G401 (cell line): ENCODE results near the gene RBM39. TPM values are rescaled to one million over a fixed set of nuclear protein-coding genes. Genes with fewer than 3 reads are reported as not detected.
A peak's percentile ranks its signal among the peaks of the same experiment; 100 is the strongest.
"Not testable (repeated sequence)": the region's sequence is repeated elsewhere in the genome, so short reads cannot be mapped to it uniquely, and the experiment has no call there.

Experiments used
- DNase-seq: peaks from one replicate; pipeline ENCODE4 v3.0.0-alpha.2; 2015; ENCODE audit warnings: low spot score
- in situ Hi-C: cut with HindIII; loops from 2 replicates; pipeline ENCODE4 v1.10.0; 2016; ENCODE audit warnings: low sequenced_read_pairs, mixed read lengths
- total RNA-seq: library from RNA; depleted of rRNA; stranded (reverse); fragments of >200 nt; shearing (Covaris generic); gene quantifications from 2 replicates; pipeline ENCODE4 v1.2.3, GENCODE V29; 2014

Gene RBM39
- total RNA-seq, 1 experiment from 2014 or later = 324 TPM

DNA sequence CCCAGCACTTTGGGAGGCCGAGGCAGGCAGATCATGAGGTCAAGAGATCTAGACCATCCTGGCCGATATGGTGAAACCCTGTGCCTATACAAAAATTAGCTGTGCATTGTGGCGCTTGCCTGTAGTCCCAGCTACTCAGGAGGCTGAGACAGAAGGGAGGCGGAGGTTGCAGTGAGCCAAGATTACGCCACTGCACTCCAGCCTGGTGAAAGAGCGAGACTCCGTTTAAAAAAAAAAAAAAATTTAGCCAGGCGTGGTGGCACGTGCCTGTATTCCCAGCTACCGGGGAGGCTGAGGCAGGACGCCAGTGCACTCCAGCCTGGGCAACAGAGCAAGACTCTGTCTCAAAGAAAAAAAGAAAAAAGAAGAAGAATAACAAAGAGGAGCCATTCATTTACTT is 19.5 kb upstream of the RBM39 start:
- in situ Hi-C loops, DNase-seq: not testable (repeated sequence)

- in situ Hi-C loops = no loop called here
- no peak for DNase-seq
Measured at GRCh38 chr20:35757098-35757705, 15.1 kb upstream of the RBM39 start.

- DNase-seq = no peak
- in situ Hi-C loops = no loop called here
Measured at GRCh38 chr20:35756404-35756803, 14.3 kb upstream of the RBM39 start.

DNA sequence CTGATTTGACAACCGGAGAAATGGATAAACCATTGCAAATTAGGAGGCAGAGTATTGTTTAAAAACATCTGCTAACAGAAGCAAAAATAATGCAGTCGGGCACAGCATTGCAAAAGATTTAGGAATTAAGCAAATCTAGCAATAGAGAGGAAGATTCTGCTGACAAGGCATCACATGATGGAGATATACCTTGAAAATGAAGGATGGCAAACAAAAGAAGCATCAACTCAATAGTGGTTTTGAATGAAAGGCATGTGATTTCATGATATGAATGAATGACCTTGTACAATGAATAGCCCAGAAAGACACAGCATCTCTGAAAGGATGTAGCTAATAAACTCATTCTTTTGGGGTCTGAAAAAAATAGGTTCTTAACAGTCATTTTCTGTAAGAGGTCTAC is 8.6 kb upstream of the RBM39 start:
- in situ Hi-C loops = no loop called here
- no peak for DNase-seq

DNA sequence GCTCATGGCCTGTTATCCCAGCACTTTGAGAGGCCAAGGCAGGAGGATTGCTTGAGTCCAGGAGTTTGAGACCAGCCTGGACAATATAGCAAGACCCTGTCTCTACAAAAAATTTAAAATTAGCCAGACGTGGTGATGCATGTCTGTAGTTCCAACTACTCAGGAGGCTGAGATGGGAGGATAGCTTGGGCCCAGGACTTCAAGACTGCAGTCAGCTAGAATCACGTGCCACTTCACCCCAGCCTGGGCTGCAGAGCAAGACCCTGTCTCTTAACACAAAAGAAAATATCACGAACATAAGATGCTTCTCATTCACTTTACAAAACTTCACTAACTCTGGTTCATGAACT is 2.4 kb upstream of the RBM39 start:
- in situ Hi-C loops, DNase-seq: not testable (repeated sequence)

DNA sequence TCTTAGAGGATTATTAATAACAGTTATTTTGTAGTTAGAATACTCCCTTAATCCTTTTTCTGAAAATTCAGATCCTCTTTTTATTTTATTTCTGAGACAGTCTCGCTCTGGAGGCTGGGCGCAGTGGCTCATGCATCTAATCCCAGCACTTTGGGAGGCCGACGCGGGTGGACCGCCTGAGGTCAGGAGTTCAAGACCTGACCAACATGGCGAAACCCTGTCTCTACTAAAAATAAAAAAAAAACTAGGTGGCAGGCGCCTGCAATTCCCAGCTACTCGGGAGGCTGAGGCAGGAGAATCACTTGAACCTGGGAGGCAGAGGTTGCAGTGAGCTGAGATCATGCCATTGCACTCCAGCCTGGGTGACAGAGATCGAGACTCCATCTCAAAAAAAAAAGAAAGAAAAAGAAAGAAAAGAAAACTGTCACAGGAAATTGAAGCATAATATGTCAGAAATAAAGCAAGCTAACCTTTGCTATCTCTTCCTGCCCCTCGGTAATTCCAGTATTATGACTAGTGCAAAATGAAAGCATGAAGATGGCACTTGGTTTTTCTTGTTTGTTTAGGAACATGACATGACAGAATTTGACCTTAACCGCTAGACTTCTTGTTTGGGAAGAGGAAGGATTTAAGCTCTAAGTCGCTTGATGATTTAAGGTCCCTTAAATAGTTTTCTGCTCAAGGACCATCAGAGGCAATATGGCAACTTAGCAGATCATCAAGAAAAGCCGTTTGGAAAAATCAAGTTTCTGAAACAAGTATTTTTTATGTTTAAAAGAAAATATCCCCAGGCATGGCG is 1.8 kb upstream of the RBM39 start:
- no peak for DNase-seq
- in situ Hi-C loops = no loop called here

GRCh38 chr20:35742741-35743523 is 872 bp upstream of the RBM39 start:
- in situ Hi-C loops = no loop called here
- peak; percentile 57 for DNase-seq

DNA sequence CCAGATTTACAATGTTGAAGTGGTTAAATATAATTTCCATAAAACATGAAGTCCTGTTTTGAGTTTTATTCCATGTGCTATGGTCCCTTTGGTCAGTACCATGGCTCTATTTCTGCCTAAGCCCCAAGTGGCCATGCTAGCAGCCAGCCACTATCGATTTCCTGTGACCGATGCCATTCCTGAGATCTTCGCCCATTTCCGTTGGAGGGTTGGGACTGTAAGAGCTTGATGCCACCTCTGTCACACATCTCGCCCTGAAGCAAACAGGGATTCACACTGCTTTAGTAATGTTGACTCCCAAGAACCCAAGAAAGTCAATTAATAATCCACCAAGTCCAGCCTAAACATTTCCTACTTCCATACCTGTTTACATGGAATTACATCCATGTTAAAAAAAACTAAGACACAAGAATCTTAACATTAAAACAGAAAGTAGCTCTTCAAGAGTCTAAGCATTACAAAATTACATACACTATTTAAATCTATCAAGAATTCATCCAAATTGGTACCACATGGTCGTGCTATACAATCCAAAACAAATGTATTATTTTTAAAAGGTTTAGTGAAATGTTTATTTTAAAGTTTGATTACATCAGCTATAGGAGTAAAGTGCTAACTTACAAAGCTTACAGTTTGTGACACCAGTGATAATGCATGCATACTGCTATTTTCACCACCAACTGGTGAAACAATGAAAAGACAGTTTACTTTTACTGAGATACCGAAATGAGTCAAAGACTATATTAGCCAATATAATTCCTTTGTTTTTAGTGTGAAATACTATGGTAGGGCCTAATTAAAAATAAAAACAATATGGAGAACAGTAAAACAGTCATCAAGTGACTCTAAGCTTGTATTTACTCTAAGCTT is 2.5 kb downstream of the RBM39 start:
- no peak for DNase-seq
- in situ Hi-C loops = no loop called here

DNA sequence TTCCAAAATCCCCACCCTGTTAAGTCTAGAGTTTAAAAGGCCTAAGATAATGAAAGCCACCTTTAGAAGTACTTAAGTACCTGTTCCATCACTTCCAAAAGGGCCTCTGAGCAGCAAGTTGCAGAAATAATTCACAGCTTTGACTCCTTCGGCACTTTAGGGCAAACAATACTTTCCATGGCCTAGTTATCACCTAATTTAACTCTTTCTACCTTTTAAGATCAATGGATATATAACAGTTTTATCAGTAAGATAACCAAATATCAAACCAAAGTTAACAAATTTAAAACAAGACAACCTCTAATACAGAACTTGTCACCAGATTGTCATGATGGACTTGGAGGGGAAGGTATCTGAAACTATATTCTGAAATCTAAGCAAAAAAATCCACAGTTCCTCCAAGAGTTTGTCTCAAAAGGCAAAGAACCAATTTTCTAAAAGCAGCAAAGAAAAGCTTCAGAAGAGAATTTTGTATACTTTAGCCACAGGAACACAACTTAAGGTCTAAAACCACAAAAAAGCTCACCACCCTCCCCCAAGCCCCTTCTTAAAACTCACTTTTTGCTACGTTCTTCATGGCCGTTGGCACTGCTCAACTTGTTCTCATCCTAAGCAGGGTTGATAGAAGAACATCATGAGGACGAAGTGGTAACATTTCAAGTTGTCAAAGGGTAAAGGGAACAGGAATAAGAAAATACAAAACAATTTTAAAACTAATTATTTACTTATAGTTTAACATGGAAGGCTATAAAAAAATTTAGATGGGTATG is 3.5 kb downstream of the RBM39 start:
- DNase-seq = no peak
- in situ Hi-C loops = no loop called here

- in situ Hi-C loops = no loop called here
- DNase-seq = no peak
Measured at GRCh38 chr20:35737865-35738333, 4.2 kb downstream of the RBM39 start.

GRCh38 chr20:35735826-35736470 is 6.1 kb downstream of the RBM39 start:
- in situ Hi-C loops = no loop called here

GRCh38 chr20:35734777-35735649 is 7.0 kb downstream of the RBM39 start:
- in situ Hi-C loops = no loop called here
- DNase-seq = no peak

More at GRCh38 chr20:35735826-35736470, 6.1 kb downstream of the RBM39 start:
- no peak for DNase-seq

- in situ Hi-C loops = no loop called here
- DNase-seq = no peak
Measured at GRCh38 chr20:35734374-35734773, 7.7 kb downstream of the RBM39 start.

DNA sequence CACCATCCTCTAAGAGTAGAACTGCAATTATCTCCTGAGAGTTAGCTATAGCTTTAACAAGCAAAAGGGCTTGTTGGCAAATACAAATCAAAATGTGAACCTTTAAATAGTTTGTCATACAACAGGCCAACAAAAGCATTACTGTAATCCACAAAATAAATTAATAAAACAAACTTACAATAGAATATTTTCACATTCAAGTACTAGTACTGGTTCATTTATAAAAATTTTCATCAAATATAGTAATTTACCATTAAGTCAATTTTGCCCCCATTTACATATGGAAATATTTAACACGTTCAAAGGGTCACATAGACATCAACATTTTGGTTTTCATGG is 9.4 kb downstream of the RBM39 start:
- no peak for DNase-seq
- in situ Hi-C loops = no loop called here

DNA sequence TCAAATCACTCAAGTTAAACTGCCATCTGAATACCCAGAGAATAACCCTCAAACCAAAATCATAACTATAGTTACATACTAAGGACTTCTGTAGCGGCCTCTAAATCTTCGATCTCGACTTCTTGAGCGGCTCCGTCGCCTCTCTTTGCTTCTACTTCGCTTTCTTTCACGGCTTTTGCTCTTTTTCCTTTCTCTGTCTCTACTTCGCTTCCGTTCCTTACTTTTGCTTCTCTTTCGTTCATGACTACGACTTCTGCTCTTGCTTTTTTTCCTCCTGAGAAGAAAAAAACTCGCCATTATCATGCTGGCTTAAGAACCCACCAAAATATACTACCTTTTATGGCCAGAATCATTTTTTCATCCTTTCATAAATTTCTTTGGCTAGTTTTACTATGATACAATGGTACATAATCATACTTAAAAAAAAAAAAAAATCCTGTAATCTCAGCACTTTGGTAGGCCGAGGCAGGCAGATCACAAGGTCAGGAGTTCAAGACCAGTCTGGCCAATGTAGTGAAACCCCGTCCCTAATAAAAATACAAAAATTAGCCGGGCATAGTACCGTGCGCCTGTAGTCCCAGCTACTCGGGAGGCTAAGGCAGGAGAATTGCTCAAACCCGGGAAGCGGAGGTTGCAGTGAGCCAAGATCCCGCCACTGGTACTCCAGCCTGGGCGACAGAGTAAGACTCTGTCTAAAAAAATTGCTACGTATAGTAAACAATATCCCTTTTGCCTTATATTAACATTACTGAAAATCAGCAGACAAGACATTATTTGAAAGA is 10.0 kb downstream of the RBM39 start:
- no peak for DNase-seq
- in situ Hi-C loops = no loop called here

DNA sequence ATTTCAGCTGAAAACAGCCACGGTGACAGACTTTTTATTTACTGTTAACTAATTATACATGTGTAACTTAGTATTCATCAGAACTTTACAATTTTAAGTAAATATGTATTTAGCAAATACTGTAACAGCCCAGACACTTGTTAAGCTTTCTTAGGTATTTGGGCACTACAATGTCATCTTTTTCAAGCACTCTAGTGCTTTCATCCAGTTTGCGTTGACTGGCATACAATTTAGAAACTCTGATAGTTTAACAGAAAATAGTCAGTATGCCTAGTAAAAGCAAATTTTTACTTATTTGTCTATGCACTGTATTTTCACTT is 10.6 kb downstream of the RBM39 start:
- in situ Hi-C loops = no loop called here
- no peak for DNase-seq
